Dermis blood vessel endothelial cell (primary cell): ENCODE data around the gene HOXA1. TPM values are rescaled to one million over a fixed set of nuclear protein-coding genes. Genes with fewer than 3 reads are reported as not detected.

ENCODE experiments used
- DNase-seq: peaks from one replicate; pipeline ENCODE4 v3.0.0; 2010
- total RNA-seq: library from RNA; depleted of rRNA; stranded (reverse); fragments of >200 nt; gene quantifications from 2 replicates; pipeline ENCODE4 v1.2.3, GENCODE V29; 2014

HOXA1 gene
- 0.68 and 0.84 TPM in 2 replicates for total RNA-seq

GRCh38 chr7:27095897-27096767 lies at the start of gene HOXA1:
Gene HOXA1 (minus strand): TSS chr7:27096000. CDS start chr7:27095912, 88 bp downstream.
- DNase-seq = peak; percentile 94

GRCh38 chr7:27145165-27145913 lies 49.5 kb upstream of the HOXA1 start:
- DNase-seq = no peak

- no peak for DNase-seq
Measured at GRCh38 chr7:27144781-27145164, 49.0 kb upstream of the HOXA1 start.

- no peak for DNase-seq
Measured at GRCh38 chr7:27143950-27144780, 48.4 kb upstream of the HOXA1 start.

- peak; percentile 81 for DNase-seq
Measured at GRCh38 chr7:27143023-27143949, 47.5 kb upstream of the HOXA1 start, which contains the start of gene HOXA5. Gene HOXA5 (minus strand): TSS chr7:27143681. CDS start chr7:27143607, 74 bp downstream.

- no peak for DNase-seq
Measured at GRCh38 chr7:27142580-27143022, 46.8 kb upstream of the HOXA1 start.

GRCh38 chr7:27141923-27142579 lies 46.3 kb upstream of the HOXA1 start:
- no peak for DNase-seq

- no peak for DNase-seq
Measured at GRCh38 chr7:27141137-27141922, 45.5 kb upstream of the HOXA1 start.

GRCh38 chr7:27140126-27140857 lies 44.5 kb upstream of the HOXA1 start:
- no peak for DNase-seq

GRCh38 chr7:27139334-27140125 lies 43.7 kb upstream of the HOXA1 start:
- no peak for DNase-seq

- no peak for DNase-seq
Measured at GRCh38 chr7:27138985-27139333, 43.2 kb upstream of the HOXA1 start.

- no peak for DNase-seq
Measured at GRCh38 chr7:27138472-27138871, 42.7 kb upstream of the HOXA1 start.

- no peak for DNase-seq
Measured at GRCh38 chr7:27137640-27138315, 42.0 kb upstream of the HOXA1 start.

GRCh38 chr7:27134392-27134791 lies 38.6 kb upstream of the HOXA1 start:
- DNase-seq = peak; percentile 59

- peak; percentile 37 for DNase-seq
Measured at GRCh38 chr7:27133409-27134231, 37.8 kb upstream of the HOXA1 start.

- DNase-seq = no peak
Measured at GRCh38 chr7:27132978-27133377, 37.2 kb upstream of the HOXA1 start.

GRCh38 chr7:27132214-27132613 lies 36.4 kb upstream of the HOXA1 start:
- no peak for DNase-seq
